ENCODE results near the gene VPS8.

GRCh38 chr3:184820525-184820924, 8.6 kb downstream of the VPS8 start:
- TF ChIP-seq POLR2A (IDR thresholded peaks at IDR 0.05; ENCODE audit: low read depth) = no peak
- no peak for TF ChIP-seq CTCF (IDR thresholded peaks at IDR 0.05)
- TF ChIP-seq EP300 (IDR thresholded peaks at IDR 0.05) = no peak
